ENCODE results near the gene EGLN2.

DNA sequence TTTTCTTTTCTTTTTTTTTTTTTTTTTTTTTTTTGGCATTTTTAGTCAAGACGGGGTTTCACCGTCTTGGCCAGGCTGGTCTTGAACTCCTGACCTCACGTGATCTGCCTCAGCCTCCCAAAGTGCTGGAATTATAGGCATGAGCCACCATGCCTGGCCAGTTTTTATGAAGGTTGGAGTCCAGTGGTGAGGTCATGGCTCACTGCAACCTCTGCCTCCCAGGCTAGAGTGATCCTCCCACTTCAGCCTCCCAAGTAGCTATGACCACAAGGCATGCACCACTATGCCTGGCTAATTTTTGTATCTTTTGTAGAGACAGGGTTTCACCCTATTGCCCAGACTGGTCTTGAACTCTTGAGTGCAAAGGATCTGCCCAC lies 43.8 kb upstream of the EGLN2 start:
- TF ChIP-seq, protein P1, sequence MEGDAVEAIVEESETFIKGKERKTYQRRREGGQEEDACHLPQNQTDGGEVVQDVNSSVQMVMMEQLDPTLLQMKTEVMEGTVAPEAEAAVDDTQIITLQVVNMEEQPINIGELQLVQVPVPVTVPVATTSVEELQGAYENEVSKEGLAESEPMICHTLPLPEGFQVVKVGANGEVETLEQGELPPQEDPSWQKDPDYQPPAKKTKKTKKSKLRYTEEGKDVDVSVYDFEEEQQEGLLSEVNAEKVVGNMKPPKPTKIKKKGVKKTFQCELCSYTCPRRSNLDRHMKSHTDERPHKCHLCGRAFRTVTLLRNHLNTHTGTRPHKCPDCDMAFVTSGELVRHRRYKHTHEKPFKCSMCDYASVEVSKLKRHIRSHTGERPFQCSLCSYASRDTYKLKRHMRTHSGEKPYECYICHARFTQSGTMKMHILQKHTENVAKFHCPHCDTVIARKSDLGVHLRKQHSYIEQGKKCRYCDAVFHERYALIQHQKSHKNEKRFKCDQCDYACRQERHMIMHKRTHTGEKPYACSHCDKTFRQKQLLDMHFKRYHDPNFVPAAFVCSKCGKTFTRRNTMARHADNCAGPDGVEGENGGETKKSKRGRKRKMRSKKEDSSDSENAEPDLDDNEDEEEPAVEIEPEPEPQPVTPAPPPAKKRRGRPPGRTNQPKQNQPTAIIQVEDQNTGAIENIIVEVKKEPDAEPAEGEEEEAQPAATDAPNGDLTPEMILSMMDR (IDR thresholded peaks at IDR 0.05 in 2 of 3, conservative IDR thresholded peaks at IDR 0.05 in 1 of 3; ENCODE audit: borderline replicate concordance in 1 of 3, insufficient read depth in 1 of 3, low read depth in 2 of 3, low read length in 2 of 3) = no peak
- TF ChIP-seq POLR2A (IDR thresholded peaks at IDR 0.05; ENCODE audit: borderline replicate concordance, extremely low read depth, insufficient read depth, insufficient read length) = no peak
- no peak for TF ChIP-seq CEBPB (IDR thresholded peaks at IDR 0.05; ENCODE audit: low read depth)
- no peak for TF ChIP-seq YY1 (IDR thresholded peaks at IDR 0.05; ENCODE audit: extremely low read depth, insufficient replicate concordance, low read depth, low read length)
- no peak for TF ChIP-seq EGR1 (IDR thresholded peaks at IDR 0.05; ENCODE audit: low read depth)
- TF ChIP-seq, protein P2, sequence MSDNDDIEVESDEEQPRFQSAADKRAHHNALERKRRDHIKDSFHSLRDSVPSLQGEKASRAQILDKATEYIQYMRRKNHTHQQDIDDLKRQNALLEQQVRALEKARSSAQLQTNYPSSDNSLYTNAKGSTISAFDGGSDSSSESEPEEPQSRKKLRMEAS (IDR thresholded peaks at IDR 0.05) = no peak
- no peak for TF ChIP-seq RAD21 (IDR thresholded peaks at IDR 0.05; ENCODE audit: low read depth)
- no peak for TF ChIP-seq SIN3A (IDR thresholded peaks at IDR 0.05; ENCODE audit: low read depth)
- no peak for TF ChIP-seq POLR2AphosphoS5 (IDR thresholded peaks at IDR 0.05; ENCODE audit: low read depth, low read length)
- no peak for TF ChIP-seq EZH2phosphoT487 (IDR thresholded peaks at IDR 0.05; ENCODE audit: borderline replicate concordance)
- TF ChIP-seq ELF1 (IDR thresholded peaks at IDR 0.05; ENCODE audit: borderline replicate concordance, low read depth) = no peak
- TF ChIP-seq, protein P3, sequence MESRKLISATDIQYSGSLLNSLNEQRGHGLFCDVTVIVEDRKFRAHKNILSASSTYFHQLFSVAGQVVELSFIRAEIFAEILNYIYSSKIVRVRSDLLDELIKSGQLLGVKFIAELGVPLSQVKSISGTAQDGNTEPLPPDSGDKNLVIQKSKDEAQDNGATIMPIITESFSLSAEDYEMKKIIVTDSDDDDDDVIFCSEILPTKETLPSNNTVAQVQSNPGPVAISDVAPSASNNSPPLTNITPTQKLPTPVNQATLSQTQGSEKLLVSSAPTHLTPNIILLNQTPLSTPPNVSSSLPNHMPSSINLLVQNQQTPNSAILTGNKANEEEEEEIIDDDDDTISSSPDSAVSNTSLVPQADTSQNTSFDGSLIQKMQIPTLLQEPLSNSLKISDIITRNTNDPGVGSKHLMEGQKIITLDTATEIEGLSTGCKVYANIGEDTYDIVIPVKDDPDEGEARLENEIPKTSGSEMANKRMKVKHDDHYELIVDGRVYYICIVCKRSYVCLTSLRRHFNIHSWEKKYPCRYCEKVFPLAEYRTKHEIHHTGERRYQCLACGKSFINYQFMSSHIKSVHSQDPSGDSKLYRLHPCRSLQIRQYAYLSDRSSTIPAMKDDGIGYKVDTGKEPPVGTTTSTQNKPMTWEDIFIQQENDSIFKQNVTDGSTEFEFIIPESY (IDR thresholded peaks at IDR 0.05; ENCODE audit: extremely low read depth, insufficient replicate concordance, low read length) = no peak

All from HCT116 (cell line).